GM12874 (cell line): ENCODE results near the gene IMMP2L.

Experiments
- TF ChIP-seq, protein P1 (sequence below): IDR thresholded peaks from 2 replicates; pipeline ENCODE4 v1.5.1; 2011; ENCODE audit warnings: low read depth, mild to moderate bottlenecking, control low read depth, low read length, moderate library complexity; ENCODE audit not compliant: insufficient read depth

IMMP2L gene

DNA sequence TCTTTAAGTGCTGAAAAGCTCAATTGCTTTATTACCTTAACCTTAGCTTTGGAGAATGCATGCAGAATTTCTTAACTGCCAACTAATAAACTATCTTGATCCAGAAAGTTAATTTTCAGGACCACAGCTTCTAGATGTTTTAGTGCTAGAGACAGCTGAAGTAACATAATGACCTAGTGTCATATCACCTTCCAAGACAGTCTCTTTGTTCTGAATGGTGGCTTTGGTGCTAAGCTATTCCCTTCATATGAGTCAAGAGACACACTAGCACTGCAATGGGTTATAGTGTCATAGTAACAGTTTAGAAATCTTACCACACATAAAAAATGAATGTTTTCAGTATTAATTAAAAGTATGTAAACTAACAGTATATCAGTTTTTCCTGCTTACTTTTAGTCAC is 586.8 kb downstream of the IMMP2L start:
- TF ChIP-seq, protein P1, sequence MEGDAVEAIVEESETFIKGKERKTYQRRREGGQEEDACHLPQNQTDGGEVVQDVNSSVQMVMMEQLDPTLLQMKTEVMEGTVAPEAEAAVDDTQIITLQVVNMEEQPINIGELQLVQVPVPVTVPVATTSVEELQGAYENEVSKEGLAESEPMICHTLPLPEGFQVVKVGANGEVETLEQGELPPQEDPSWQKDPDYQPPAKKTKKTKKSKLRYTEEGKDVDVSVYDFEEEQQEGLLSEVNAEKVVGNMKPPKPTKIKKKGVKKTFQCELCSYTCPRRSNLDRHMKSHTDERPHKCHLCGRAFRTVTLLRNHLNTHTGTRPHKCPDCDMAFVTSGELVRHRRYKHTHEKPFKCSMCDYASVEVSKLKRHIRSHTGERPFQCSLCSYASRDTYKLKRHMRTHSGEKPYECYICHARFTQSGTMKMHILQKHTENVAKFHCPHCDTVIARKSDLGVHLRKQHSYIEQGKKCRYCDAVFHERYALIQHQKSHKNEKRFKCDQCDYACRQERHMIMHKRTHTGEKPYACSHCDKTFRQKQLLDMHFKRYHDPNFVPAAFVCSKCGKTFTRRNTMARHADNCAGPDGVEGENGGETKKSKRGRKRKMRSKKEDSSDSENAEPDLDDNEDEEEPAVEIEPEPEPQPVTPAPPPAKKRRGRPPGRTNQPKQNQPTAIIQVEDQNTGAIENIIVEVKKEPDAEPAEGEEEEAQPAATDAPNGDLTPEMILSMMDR = no peak

DNA sequence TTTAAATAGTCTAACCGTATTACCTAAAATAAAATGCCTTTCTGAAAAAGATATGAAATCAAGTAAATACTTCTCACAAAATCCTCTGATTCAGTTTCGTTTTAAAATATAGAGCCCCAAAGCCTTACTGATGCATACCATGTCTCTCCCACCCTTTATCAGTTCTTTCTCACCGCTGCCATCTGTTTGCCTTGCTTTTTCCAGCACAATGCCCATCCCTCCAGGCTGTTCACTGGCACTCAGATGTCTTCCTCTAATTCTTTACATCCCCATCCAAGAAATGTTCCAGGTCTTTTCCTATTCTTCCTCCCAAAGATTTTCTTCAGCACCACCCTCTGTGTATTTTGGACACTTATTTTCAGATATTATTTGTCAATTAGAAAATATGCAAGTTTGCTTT is 587.9 kb downstream of the IMMP2L start:
- TF ChIP-seq, protein P1 = no peak

DNA sequence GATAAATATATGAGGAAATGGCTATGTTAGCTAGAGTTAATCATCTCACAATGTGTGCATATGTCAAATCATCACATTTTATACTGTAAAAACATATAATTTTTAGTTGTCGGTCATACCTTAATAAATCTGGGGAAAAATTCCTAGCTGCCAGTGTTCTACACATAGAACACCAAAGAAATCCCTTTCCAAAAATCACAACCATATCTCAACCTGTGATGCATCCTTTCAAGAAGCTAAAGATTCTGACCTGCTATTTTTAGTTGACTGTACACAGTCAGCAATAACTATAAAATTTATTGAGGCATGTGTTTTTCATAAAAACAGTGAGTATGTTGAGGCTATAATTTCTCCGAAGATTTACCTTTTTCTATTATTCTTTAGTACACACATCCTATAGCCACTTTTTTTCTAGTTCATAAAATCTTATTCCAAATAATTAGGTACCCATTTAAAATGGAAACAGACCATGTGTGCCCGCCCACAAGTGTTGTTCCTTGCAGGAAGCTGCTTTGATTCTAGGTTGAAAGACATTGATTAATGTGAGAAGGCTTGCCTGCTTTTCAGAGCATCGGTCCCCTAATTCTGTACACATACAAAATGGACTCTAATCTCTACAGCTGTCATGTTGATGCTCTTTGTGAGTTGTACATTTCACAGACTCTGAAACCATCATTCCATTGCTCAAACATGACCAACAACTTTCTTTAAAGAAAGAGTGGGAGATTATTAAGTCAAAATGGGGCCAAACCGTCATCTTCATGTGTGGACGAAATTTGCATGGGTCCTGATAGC is 588.9 kb downstream of the IMMP2L start:
- TF ChIP-seq, protein P1 = no peak

DNA sequence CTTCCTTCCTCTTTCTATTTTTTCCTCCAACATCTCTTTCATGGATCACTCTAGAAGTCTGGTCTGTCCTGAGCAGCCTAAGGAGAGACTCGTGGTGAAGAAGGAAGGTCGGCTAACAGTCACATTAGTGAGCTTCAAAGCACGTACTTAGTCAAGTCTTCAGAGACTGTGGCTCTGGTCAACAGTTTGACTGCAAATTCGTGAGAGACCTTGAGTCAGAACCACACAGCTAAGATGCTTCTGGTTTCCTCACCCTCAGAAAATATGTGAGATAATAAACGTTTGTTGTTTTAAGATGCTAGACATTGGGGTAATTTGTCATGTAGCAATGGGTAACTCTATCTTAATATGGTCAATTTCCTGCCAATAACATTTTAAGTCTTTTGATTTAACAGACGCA is 597.5 kb downstream of the IMMP2L start:
- TF ChIP-seq, protein P1 = no peak

DNA sequence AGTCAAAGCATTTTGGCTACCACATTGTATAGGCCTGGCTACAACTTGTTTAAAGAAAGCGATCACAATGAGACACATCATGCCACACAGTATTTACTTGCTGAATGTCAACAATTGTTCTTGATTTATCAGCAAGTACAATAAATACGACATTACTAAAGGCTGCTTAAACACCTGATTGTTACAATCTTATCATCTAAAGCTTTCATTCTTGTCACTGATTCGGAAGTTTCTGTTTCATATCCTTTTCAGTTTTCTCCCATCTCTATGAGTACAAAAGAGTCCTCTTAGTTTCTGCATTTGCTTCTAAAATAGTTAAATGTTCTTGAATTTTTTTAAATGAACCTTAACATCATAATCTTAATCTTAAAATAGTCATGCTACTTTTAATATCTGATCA is 599.5 kb downstream of the IMMP2L start:
- TF ChIP-seq, protein P1 = no peak

DNA sequence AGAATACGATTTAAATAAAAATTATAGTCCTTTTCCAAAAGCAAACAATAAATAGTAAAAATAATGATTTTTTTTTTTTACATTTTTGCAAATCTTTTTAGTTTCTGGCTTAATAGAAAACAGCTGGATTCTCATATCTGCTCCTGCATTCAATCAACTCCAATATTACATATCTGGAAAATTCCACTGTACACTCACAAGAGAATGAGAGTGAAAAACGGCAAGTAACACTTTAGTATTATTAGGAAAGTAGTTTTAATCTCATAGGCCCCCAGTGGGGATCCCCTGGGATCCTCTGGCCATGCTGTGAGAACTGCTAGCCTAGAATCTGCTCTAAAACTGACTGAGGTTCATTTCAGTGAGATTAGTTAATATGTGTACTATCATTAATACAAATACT is 599.9 kb downstream of the IMMP2L start:
- TF ChIP-seq, protein P1 = no peak

DNA sequence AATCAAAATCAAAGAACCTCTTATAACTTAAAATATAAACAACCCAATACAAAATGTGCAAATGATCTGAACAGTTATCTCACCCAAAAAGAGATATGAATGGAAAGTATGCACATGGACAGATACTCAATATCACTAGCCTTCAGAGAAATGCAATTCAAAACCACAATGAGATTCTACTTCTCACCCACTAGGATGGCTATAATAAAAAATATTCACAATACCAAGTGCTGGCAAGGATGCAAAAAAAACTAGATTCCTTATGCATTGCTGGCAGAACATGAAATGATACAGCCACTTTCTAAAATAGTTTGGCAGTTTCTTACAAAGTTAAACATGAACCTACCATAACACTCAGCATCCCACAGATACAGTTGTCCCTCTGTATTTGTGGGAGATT is 601.5 kb downstream of the IMMP2L start:
- TF ChIP-seq, protein P1 = no peak

DNA sequence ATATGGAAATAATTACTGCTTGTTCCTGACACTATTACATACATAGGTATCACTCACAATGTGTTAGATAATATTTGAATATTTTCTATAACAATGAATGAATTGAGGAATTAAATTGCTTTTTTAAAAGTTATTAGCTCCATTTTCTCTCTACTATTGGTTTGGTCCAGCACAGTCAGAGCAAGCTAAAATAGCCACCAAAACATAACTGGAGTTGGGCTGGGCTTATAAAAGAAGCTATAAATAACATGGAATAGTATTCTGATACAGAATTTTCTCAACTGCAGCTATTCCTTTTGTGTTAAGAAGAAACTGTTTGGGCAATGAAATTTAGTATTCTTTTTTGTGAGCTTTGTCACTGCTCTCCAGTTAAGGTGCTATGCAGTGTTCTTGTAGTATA is 614.0 kb downstream of the IMMP2L start:
- TF ChIP-seq, protein P1 = no peak
